Breast epithelium (tissue), 4 donors: ENCODE data around the gene AADACL4. TPM values are rescaled to one million over a fixed set of nuclear protein-coding genes. Genes with fewer than 3 reads are reported as not detected.

Source experiments
- DNase-seq, 2 donors: peaks; one replicate each; pipeline ENCODE4 v3.0.0-alpha.2; 2019; ENCODE audit warnings: low spot score in 2 of 2
- H3K27ac ChIP-seq, 2 donors: fragments of 200-600 bp; sonication (generic) in 1 of 2; one replicate each; pipeline ENCODE4 v1.5.1; 2016 to 2019; ENCODE audit warnings: mild to moderate bottlenecking in 1 of 2
- H3K27me3 ChIP-seq, 2 donors: fragments of 200-600 bp; sonication (generic) in 1 of 2; one replicate each; pipeline versions ENCODE4 v1.5.1 to v1.6.0; 2017 to 2019; ENCODE audit warnings: control low read depth in 1 of 2, mild to moderate bottlenecking in 1 of 2
- H3K36me3 ChIP-seq: fragments of 200-600 bp; one replicate; pipeline ENCODE4 v1.5.1; 2019
- H3K4me1 ChIP-seq, 2 donors: fragments of 200-600 bp; sonication (generic); one replicate each; pipeline ENCODE4 v1.5.1; 2016 to 2019; ENCODE audit warnings: control low read depth in 1 of 2
- H3K4me3 ChIP-seq, 3 donors: fragments of 200-600 bp; sonication (generic); 1 replicate in 2 of 3; 2 replicates in 1 of 3; pipeline ENCODE4 v1.5.1; 2016 to 2019; ENCODE audit warnings: mild to moderate bottlenecking in 3 of 3, moderate library complexity in 2 of 3
- H3K9me3 ChIP-seq, 2 donors: fragments of 200-600 bp; sonication (generic) in 1 of 2; one replicate each; pipeline ENCODE4 v1.5.1; 2016 to 2019; ENCODE audit warnings: control low read depth in 1 of 2
- CTCF ChIP-seq, 3 donors: fragments of 450-650 bp; IDR thresholded peaks; one replicate each; pipeline ENCODE4 v1.5.1; 2016 to 2017; ENCODE audit warnings: antibody characterized with exemption in 3 of 3, mild to moderate bottlenecking in 3 of 3, moderate library complexity in 3 of 3
- POLR2A ChIP-seq: fragments of 450-650 bp; IDR thresholded peaks from one replicate; pipeline ENCODE4 v1.6.1; 2016; ENCODE audit warnings: antibody characterized with exemption, mild to moderate bottlenecking, moderate library complexity
- POLR2AphosphoS5 ChIP-seq, 3 donors: sonication (generic); formaldehyde crosslinking; IDR thresholded peaks; one replicate each; pipeline ENCODE4 v1.6.1; 2017; ENCODE audit warnings: antibody characterized with exemption in 3 of 3
- intact Hi-C: fragments of 100-400 bp; cut with DNase I; formaldehyde crosslinking; loops from one replicate; pipeline ENCODE4 v1.15.1; 2023; ENCODE audit warnings: low total_unique reads
- total RNA-seq, 3 donors: library from RNA; depleted of rRNA; stranded (reverse); fragments of >200 nt; gene quantifications; one replicate each; pipeline ENCODE4 v1.1.0, GENCODE V29; 2016

The AADACL4 gene
- total RNA-seq, 3 donors from 2014 or later = not detected

- H3K4me3 ChIP-seq = no peak overlapping the region
- TF ChIP-seq POLR2A (no peak), POLR2AphosphoS5 (IDR thresholded peaks at IDR 0.05) (peak in 1 of 3 donors; percentile 46), CTCF (IDR thresholded peaks at IDR 0.05) (peak; percentile 92 to 97 (median 92))
- peak; percentile 63 to 72 for DNase-seq
- no peak overlapping the region for H3K27ac ChIP-seq
- no peaks in the 10 kb centered on the region for H3K4me1 ChIP-seq
- H3K36me3 ChIP-seq = no peaks in the 10 kb centered on the region
- intact Hi-C loops = no loop called here
- H3K9me3 ChIP-seq = peaks cover 7 to 8% of the 10 kb centered on the region in 2 donors
- no peaks in the 10 kb centered on the region for H3K27me3 ChIP-seq
Observed at GRCh38 chr1:12658531-12659453, 14.9 kb downstream of the AADACL4 start.

GRCh38 chr1:12661606-12662219 is 17.8 kb downstream of the AADACL4 start:
- intact Hi-C loops = no loop called here
- no peaks in the 10 kb centered on the region for H3K4me1 ChIP-seq
- no peaks in the 10 kb centered on the region for H3K36me3 ChIP-seq

GRCh38 chr1:12662556-12662955 is 18.7 kb downstream of the AADACL4 start:
- Histone ChIP-seq H3K27ac (no peak overlapping the region), H3K27me3 (no peaks in the 10 kb centered on the region), H3K36me3 (no peaks in the 10 kb centered on the region), H3K9me3 (peaks cover 7 to 8% of the 10 kb centered on the region in 2 donors), H3K4me1 (no peaks in the 10 kb centered on the region), H3K4me3 (no peak overlapping the region)
- DNase-seq = no peak
- TF ChIP-seq POLR2A (no peak), CTCF (IDR thresholded peaks at IDR 0.05) (no peak), POLR2AphosphoS5 (IDR thresholded peaks at IDR 0.05) (no peak)
- intact Hi-C loops = no loop called here

More at GRCh38 chr1:12661606-12662219, 17.8 kb downstream of the AADACL4 start:
- Histone ChIP-seq H3K9me3 (peaks cover 7 to 8% of the 10 kb centered on the region in 2 donors), H3K27me3 (no peaks in the 10 kb centered on the region), H3K27ac (no peak overlapping the region), H3K4me3 (no peak overlapping the region)
- TF ChIP-seq POLR2AphosphoS5 (IDR thresholded peaks at IDR 0.05) (no peak), CTCF (IDR thresholded peaks at IDR 0.05) (no peak), POLR2A (no peak)
- DNase-seq = no peak

GRCh38 chr1:12665511-12665910 is 21.6 kb downstream of the AADACL4 start:
- intact Hi-C loops = no loop called here
- H3K27me3 ChIP-seq = no peaks in the 10 kb centered on the region
- no peaks in the 10 kb centered on the region for H3K36me3 ChIP-seq
- no peak for DNase-seq
- H3K4me3 ChIP-seq = no peak overlapping the region
- no peaks in the 10 kb centered on the region for H3K4me1 ChIP-seq
- TF ChIP-seq CTCF (IDR thresholded peaks at IDR 0.05) (no peak), POLR2A (no peak), POLR2AphosphoS5 (IDR thresholded peaks at IDR 0.05) (no peak)
- no peak overlapping the region for H3K27ac ChIP-seq
- H3K9me3 ChIP-seq = peaks cover 10 to 14% of the 10 kb centered on the region in 2 donors
